HTR-8/SVneo (cell line): Measurements from ENCODE around the gene ZCCHC14.

Source experiments
- DNase-seq: peaks from one replicate; pipeline ENCODE4 v3.0.0; 2011; ENCODE audit warnings: low spot score, mixed read lengths; ENCODE audit not compliant: insufficient read length
- FAIRE-seq: peaks from 2 replicates; lab custom pipeline; 2011; peaks lifted over from hg19 to GRCh38; lab: Jason Lieb, UNC

The ZCCHC14 gene

DNA sequence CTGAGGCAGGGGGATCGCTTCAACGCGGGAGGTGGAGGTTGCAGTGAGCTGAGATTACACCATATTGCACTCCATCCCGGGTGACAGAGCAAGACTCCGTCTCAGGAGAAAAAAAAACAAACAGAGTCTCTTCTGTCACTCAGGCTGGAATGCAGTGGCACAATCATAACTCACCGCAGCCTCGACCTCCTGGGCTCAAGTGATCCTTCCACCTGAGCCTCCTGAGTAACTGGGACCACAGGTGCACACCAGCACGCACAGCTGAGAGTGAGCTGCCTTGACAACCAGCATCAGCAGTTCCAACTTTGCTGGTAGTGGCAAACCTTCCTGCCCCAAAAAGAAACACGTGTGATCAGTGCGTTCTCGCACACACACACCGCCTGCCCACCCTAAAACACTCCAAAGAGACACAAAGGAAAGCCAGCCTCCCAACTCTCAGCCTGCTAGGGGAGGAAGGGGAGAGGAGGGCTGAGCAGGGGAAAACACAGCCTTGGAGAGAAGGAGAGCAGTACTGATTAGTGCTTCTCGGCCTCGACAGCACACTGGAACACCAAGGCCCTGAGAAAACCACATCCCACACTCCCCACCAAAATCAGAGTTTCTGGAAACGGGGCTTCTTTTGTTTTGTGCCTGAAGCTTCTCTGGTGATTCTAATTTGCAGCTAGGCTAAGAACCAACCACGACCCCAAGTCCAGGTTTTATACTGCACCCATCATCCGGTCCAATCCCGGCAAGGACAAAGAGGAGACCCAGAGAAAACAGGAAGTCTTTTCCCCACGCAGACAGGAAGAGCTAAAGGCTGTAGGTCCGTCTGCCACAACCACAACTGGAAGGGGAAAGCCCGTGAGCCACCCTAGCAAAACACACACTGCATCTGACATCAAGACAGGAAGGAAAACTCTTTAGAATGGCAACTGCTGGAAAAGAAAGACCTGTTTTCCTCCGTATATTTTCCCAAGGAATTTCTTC, 28.8 kb downstream of the ZCCHC14 start:
- DNase-seq, result peak; percentile 29
- peak; percentile 58 for FAIRE-seq

DNA sequence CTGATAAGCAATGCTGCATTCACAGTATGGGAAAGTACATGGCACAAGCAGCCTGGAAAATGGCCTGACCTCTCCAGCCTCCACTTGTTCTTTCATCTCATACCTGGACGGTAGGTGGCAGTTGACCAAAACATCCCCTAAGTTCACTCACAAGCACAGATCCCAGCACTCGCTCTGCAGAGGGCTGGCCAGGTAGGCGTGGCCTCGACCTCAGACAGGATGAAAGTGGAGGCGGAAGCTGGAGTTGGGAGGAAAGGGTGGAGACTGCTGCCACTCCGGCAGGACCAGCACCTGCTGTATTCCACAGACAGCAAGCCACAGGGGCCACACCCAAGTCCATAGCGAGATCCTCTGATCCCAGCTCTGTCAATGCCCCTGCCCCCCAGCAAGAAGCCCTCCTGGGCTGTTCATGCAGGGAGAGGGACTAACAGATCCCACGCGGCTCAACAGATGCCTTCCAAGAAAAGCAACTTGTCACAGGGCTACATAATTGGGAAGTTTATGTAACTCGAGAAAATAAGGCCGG, 31.3 kb downstream of the ZCCHC14 start:
- FAIRE-seq, result peak; percentile 90
- peak; percentile 84 for DNase-seq

DNA sequence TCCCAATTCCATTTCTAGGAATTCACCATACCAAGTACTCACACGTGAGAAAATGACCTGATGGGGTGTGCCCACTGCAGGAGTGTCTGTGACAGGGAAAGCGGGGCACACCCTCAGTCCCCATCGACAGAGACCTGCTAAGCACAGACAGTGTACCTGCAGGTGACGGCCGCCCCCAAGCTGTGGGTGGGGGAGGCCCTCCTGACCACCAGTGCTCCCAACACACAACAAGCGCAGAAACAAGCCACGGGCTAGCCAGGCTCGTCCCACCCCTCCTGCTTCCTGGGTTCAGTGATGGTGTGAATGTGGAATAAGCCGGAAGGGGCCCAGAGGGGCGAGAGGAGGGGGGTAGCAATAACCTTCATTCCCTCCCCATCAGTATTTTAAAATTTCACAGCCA, 31.9 kb downstream of the ZCCHC14 start:
- DNase-seq (no peak), FAIRE-seq (no peak)

DNA sequence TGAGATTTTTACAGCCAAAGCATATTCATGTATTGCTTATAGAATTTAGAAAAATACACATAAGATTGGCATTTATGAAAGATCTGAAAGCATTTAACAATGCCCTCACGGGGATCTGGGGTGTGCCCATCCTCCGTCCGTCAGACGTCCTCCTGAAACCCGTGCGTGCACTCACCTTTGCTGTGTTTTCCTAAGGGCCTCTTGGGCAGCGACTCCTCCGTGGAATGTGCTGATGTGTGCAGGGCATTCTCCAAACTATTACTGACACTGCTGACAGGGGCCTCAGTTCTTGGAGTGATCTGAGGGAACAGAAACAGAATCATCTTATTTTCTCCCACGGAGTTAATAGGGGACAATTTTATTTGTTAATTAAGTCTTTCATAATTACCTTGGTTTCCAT, 33.0 kb downstream of the ZCCHC14 start:
- FAIRE-seq, result no peak
- DNase-seq, result no peak

DNA sequence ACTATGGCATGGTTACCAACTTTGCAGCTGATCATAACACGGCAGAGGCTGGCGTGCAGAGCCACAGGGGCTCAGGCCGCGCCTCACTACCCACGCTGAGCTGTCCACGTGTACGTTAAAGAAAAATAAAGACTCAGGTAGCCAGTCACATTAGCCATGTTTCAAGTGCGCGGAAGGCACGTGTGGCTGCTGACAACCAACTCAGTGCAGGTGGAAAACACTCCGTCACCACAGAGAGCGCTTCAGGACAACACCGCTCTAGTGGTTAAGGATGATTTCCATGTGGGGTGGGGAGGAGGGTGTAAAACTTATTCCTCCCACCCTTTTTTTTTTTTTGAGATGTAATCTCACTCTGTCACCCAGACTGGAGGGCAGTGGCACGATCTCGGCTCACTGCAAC, 33.8 kb downstream of the ZCCHC14 start:
- FAIRE-seq (no peak), DNase-seq (no peak)

DNA sequence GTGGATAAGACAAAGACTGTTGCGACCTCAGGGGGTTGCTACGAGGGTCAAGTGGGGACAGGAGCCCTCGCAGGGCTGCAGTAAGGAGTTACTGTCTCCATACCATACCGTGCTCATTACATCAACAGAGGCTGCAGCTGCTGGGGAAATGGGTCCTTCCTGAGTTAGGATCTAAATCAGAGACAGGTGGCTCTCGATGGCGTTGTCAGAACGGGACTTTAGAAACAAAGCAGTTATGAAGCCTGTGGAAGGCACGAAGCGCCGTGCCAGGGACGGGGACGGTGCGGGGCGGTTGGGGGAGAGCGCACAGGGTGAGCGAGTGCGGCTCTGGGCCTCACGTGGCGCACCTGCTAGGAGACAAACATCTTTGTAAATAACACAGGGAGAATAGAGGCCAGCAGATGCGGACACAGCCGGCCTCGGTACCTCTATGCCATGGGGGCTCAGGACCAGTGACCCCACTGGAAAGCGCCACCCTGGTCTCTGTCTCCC, 34.4 kb downstream of the ZCCHC14 start:
- no peak for FAIRE-seq
- DNase-seq, result no peak

DNA sequence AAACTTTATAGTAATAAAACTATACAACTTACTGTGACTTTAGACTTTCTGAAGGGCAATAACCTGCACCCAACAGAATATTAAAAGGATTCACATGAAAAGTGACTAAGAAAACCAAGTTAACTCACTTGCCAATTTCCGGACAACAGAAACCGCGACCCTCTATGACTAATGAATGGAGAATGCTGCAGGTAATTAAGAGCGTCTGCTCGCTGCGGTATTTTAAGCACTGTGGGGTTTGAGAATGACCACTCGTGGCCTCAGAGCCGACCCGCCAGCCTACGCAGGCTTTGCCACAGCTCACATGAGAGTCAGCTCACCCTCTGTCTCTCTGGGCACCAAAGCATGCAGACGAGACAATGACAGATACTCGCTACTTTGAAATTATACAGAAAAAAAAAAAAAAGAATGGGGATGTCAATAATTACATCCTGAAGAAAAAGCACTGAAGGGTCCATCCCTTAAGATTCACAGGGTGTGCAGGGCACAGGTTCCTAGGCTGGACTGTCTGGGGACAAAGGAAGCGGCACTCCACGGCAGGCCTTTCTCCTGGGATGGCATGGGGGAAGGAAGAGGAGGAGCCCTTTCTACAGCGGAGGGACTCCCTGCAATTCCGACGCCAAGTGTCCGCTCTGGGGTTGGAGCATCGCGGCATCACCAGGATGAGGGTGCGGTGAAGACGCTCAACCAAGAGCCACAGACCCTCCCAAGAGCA, 35.0 kb downstream of the ZCCHC14 start:
- DNase-seq (peak; percentile 91), FAIRE-seq (peak; percentile 76)

DNA sequence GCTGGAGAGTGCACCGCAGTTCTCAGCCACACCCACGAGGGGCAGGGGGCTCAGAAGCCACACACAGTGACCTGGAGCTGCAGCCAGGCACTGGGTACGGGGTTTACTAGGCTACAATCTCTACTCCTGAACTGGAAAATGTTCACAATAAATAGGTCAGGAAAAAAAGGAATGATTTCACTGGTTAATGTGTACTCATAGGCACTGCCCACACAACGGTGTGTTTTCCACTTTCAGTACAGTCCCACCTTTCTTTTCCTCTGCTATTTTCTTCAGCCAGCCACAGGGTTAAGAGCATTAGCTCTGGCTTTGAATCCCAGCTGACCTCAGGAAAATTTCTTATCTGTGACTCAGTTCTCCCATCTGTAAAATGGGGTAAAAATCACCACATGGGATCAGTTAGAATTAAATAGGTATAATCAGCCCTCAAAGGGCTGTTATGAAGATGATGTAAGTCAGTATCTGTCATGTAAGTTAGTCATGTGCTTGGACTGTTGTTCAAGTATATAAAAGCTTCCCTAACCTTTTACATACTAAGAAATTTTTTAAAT, 35.7 kb downstream of the ZCCHC14 start:
- DNase-seq (no peak), FAIRE-seq (no peak)

DNA sequence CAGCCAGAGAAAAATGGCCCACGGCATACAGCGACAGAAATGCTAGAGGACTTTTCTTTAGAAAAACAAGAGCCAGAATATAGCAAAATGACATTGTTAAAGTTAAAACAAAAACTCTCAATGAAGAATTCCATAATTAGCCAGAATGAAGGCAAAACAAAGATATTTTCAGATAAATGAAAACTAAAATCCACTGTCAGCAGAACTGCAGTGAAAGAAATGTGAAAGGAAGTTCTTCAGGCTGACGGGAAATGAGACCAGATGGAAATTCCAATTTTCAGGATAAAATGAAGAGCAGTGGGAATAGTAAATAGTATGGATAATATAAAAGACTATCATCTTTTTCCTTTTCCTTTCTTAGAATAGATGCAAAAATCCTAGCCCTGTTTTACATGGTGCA, 38.4 kb downstream of the ZCCHC14 start:
- FAIRE-seq (no peak), DNase-seq (no peak)

DNA sequence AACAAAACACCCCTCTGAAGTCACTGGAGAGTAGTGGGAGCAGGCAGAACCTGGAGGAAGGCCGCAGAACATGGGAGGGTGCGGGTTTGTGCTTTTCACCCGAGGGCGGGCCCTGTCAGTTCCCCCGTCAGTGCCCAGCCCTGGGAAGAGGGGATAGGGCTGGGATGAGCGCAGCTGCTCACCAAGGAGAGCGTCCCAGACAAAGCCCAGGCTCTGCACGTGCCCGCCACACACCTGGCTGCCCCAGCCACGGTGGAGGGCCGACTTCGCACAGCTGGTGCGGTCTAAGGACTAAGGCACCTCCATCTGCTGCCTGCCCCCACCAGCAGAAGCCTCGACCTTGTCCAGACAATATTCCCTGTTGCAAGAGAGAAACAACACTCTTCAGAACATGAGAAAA, 39.5 kb downstream of the ZCCHC14 start:
- FAIRE-seq (no peak), DNase-seq (no peak)

DNA sequence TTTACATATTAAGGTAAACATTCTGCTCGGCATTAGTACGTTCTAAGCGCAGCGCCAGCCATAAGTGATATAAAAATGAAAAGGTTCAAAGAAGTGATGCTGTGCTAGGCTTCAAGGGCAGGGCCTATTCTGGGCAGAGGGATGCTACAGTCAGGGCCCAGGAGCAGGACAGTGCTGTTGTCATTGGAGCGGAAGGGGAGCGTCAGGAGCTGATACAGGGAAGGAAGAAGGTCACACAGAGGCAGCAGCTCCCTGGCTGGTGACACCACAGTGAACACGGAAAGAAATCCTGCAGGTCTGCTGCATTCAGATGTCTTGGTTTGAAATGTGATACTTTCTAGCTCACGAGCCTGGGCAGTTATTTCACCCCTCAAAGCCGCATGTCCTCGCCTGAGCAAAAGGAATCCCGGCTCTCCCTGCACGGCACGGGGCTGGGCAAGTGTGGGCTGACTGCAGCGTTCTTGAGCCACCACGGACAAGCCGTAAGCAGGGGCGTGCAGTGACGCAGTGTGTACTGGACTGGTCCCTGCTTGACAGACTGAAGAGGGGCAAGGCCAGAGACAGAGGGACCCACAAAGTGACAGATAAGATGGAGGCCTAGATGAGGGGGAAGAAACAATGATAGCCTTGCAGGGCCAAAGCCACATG, 41.1 kb downstream of the ZCCHC14 start:
- FAIRE-seq, result no peak

DNA sequence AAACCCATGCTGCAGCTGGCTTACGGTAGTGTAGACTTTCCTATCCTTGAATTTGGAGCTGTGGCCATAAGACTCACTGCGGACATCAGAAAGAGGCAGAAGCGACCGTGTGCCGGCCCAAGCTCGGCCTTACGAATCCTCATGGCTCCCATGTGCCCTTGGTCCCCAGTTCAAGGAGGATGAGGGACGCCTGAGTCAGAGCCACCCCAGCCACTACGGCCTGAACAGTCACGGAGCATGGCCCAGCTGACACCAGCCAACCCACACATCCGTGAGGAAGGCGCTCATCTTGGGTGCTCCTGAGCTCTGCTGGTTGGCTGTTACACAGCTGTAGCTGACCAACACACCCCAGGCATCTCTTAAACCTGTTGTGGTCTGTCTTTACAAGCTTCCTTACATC, 44.0 kb downstream of the ZCCHC14 start:
- FAIRE-seq, result no peak
- DNase-seq, result no peak

More for the DNA sequence above, 41.1 kb downstream of the ZCCHC14 start:
- DNase-seq, result no peak

DNA sequence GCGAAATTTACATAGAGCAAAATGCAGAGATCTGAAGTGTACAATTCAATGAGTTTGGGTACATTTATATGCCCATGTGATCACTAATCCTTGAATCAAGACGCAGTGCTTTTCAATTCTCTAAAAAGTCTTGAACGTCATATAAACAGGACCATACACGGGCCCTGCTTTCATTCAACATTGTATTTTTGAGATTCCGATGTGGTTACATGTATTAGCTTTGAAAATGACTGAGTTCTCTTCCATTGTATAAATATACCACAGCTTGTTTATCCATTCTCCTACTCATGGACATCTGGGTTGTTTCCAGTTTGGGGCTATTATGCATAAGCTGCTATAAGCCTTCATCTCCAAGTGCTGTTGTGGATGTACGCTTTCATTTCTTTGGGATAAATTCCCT, 45.5 kb downstream of the ZCCHC14 start:
- FAIRE-seq, result no peak
- DNase-seq, result no peak

DNA sequence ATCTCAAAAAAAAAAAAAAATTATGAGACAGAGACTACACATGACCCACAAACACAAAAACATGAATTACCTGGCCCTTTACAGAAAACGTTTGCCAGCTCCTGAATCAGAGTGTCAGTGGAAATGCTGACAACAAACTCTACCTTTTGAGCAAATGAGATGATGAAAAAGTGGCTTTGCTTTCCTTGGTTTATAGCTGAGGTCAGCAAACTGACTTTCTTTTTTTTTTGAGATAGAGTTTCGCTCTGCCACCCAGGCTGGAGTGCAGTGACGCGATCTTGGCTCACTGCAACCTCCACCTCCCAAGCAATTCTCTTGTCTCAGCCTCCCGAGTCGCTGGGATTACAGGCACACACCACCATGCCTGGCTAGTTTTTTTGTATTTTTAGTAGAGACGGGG, 46.3 kb downstream of the ZCCHC14 start:
- FAIRE-seq (no peak), DNase-seq (no peak)

DNA sequence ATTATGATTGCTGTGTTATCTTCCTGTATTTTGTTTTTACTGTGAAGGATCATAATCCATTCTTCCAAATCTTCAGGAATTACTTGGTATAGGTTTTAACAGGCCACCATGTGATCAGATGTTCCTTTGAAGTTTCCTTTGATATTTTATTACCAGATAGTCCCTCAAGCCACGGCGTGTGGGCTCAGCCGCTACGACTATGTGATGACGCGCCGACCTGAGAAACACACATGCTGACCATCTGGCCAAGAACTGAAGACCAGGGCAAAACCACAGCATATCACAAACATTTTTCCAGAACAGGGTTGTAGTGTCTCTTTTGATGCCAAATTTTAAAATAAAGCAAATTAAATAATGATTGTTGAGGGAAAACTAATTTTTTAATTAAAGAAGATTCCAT, 47.3 kb downstream of the ZCCHC14 start:
- FAIRE-seq (no peak), DNase-seq (no peak)

DNA sequence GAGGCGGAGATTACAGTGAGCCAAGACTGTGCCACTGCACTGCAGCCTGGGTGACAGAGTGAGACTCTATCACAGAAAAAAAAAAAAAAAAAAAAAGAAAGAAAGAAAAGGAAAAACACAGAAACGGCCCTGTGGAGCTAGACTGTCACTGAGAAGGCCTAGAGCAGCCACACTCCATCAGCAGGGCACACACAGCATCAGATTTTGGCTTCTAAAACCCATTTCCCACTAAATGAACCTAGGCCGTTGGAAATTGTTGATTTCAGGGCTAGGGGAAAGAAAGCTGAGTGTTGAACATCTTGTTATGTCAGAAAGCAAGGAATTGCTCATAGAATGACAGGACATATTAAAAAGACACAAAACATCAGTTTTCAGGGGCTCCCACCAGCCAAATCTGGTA, 48.9 kb downstream of the ZCCHC14 start:
- FAIRE-seq, result no peak
- DNase-seq, result no peak

DNA sequence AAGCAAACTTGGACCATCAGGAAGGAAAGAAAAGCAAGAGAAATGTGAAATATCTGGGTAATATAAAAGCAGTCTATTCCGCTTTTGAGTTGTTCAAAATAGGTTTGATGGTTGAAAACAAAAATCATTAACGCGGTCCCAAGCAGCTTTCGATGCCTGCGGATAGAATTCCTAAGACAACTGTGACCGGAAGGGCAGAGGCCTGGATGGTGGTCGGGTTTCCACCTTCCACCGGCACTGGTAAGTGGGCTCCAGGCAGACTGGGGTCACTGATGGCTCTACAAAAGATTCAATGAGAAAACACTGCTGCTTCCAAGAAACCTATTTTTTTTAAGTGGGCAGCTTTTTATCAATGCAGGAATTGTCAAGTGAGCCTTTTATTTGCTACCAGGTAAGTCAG, 49.8 kb downstream of the ZCCHC14 start:
- no peak for FAIRE-seq
- no peak for DNase-seq

DNA sequence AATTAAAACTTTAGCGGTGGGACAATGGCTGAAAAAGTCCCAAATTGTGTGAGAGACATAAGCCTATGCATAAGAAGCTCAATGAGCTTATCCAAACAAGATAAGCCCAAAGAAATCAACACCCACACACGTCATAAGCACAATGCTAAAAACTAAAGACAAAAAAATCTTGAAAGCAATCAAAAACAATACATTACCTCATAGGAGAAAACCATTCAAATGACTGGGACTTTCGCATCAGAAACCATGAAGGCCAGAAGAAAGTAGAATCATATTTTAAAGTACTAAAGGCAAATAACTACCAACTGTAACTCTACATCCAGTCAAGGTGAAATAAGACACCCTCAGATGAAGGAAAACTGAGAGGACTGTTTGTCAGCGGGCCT, 50.2 kb downstream of the ZCCHC14 start:
- FAIRE-seq, result no peak
- no peak for DNase-seq

DNA sequence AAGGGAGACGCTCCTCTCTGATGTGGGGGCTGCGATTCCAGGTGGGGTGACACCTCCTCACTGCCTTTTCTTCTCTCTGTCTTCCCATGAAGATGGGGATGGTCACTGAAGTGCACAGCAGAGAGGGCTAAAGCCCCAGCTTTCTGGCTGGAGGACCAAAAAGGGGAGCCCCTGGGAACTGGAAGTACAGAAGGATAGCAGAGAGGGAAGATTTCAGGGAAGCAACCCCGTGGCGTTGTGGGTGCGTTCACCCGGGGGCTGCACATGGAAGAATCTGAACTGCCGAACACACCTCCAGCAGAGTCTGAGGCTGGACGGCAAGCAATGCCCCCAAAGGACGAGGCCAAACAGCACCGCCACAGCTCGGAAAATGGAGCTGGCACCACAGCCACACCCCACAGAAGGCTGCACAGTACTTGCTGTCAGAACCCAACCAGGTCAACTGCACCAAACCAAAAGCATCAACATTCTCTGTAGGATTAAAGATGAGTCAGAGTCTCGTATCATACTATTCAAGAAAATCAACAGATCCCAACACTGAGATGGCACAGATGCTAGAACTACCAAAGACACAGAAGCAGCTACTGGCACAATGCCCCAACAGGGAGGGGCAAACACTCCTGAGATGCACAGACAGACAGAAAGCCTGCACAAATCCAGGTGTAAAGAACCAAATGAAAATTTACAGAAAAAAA, 50.8 kb downstream of the ZCCHC14 start:
- DNase-seq (no peak), FAIRE-seq (peak; percentile 4)

DNA sequence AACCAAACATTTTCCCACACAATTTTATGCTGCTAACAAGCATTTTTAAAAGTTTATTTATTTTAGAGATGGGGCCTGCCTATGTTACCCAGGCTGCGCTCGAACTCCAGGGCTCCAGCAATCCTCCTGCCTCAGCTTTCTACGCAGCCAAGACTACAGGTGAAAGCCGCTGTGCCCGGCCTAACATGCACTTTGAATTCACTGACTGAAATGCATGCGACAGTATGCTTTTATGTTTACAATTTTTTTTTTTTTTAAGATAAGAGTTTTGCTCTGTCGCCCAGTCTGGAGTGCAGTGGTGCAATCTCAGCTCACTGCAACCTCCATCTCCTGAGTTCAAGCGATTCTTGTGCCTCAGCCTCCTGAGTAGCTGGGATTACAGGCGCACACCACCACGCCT, 52.9 kb downstream of the ZCCHC14 start:
- DNase-seq (no peak), FAIRE-seq (no peak)
